ENCODE results near the gene CAMK2N2.
A peak's percentile ranks its signal among the peaks of the same experiment; 100 is the strongest.

CAMK2N2 gene

GRCh38 chr3:184240384-184241140 is 20.8 kb downstream of the CAMK2N2 start:
- DNase-seq (ENCODE audit: low spot score), result no peak

- DNase-seq (ENCODE audit: low spot score), result no peak
These were observed 21.6 kb downstream of the CAMK2N2 start for GRCh38 chr3:184239708-184240107.

- DNase-seq (ENCODE audit: low spot score), result no peak
These were observed 22.1 kb downstream of the CAMK2N2 start for GRCh38 chr3:184239221-184239620.

- no peak for DNase-seq (ENCODE audit: low spot score)
These were observed 23.0 kb downstream of the CAMK2N2 start for GRCh38 chr3:184238246-184238818.

GRCh38 chr3:184237807-184238206 is 23.5 kb downstream of the CAMK2N2 start:
- DNase-seq (ENCODE audit: low spot score), result no peak

GRCh38 chr3:184237211-184237610 is 24.1 kb downstream of the CAMK2N2 start:
- DNase-seq (ENCODE audit: low spot score), result no peak

GRCh38 chr3:184236636-184237035 is 24.7 kb downstream of the CAMK2N2 start:
- no peak for DNase-seq (ENCODE audit: low spot score)

- no peak for DNase-seq (ENCODE audit: low spot score)
These were observed 25.3 kb downstream of the CAMK2N2 start for GRCh38 chr3:184236033-184236410.

GRCh38 chr3:184235381-184236032 is 25.8 kb downstream of the CAMK2N2 start:
- DNase-seq (ENCODE audit: low spot score), result no peak

- DNase-seq (ENCODE audit: low spot score), result no peak
These were observed 26.5 kb downstream of the CAMK2N2 start for GRCh38 chr3:184234671-184235380.

GRCh38 chr3:184234224-184234623 is 27.1 kb downstream of the CAMK2N2 start:
- DNase-seq (ENCODE audit: low spot score), result peak; percentile 54

GRCh38 chr3:184233127-184233843 is 28.1 kb downstream of the CAMK2N2 start:
- DNase-seq (ENCODE audit: low spot score), result no peak

- no peak for DNase-seq (ENCODE audit: low spot score)
These were observed 29.7 kb downstream of the CAMK2N2 start for GRCh38 chr3:184231671-184232070.

GRCh38 chr3:184230603-184231528 is 30.5 kb downstream of the CAMK2N2 start:
- DNase-seq (ENCODE audit: low spot score), result no peak

- no peak for DNase-seq (ENCODE audit: low spot score)
These were observed 31.2 kb downstream of the CAMK2N2 start for GRCh38 chr3:184230081-184230602.

GRCh38 chr3:184229394-184230080 is 31.8 kb downstream of the CAMK2N2 start, which contains the start of gene VWA5B2:
VWA5B2 (plus strand) TSS chr3:184229585; CDS start chr3:184230529, 944 bp downstream.
- no peak for DNase-seq (ENCODE audit: low spot score)

- DNase-seq (ENCODE audit: low spot score), result no peak
These were observed 32.8 kb downstream of the CAMK2N2 start for GRCh38 chr3:184228376-184229137.

GRCh38 chr3:184227481-184227935 is 33.8 kb downstream of the CAMK2N2 start:
- no peak for DNase-seq (ENCODE audit: low spot score)

- DNase-seq (ENCODE audit: low spot score), result no peak
These were observed 37.4 kb downstream of the CAMK2N2 start for GRCh38 chr3:184223946-184224345.
